ENCODE results near the gene EMC10. TPM values are rescaled to one million over a fixed set of nuclear protein-coding genes. Genes with fewer than 3 reads are reported as not detected.
A peak's percentile ranks its signal among the peaks of the same experiment; 100 is the strongest.

The EMC10 gene
- 100 to 1,000 TPM; 139 to 250 (median 214) TPM for total RNA-seq

- H3K36me3 ChIP-seq, result peaks cover 27 to 33% of the 10 kb centered on the region in 2 donors
- peak in 1 of 6 experiments; percentile 42 for TF ChIP-seq CTCF (IDR thresholded peaks at IDR 0.05)
- peak; percentile 49 to 82 for TF ChIP-seq POLR2A (IDR thresholded peaks at IDR 0.05)
- DNase-seq, result peak; percentile 92 to 94
- peaks cover 10 to 17% of the 10 kb centered on the region in 2 donors for H3K4me1 ChIP-seq
- H3K27me3 ChIP-seq, result no peaks in the 10 kb centered on the region
- H3K9me3 ChIP-seq, result no peaks in the 10 kb centered on the region
- peak within 1 kb of the TSS; percentile 60 to 92 (median 81) for H3K4me3 ChIP-seq (replicated peaks in 1 of 3)
- H3K27ac ChIP-seq, result peak within 1 kb of the TSS; percentile 11 to 75 (median 44)
- intact Hi-C loops (cut with DNase I), result loop anchor here (5.0 kb wide), 1 partner anchor 36 kb away; the partner anchor contains the start of genes ASPDH and JOSD2
- 0 to 5% methylated on average over 24 to 35 of the region's 58 CpGs for WGBS, 2 donors
Measured at GRCh38 chr19:50476224-50476906, at the start of gene EMC10, which contains the start of gene GARIN5A. Gene EMC10, plus strand, starts transcription at chr19:50476507. Its CDS starts 38 bp downstream, at chr19:50476545. Gene GARIN5A, minus strand, starts transcription at chr19:50476848. Its CDS starts 460 bp downstream, at chr19:50476388.

- Histone ChIP-seq H3K9me3 (no peaks in the 10 kb centered on the region), H3K36me3 (no peaks in the 10 kb centered on the region), H3K27ac (peak overlapping the region in 1 of 3 donors; percentile 50), H3K4me1 (peaks cover 12 to 18% of the 10 kb centered on the region in 2 donors), H3K27me3 (no peaks in the 10 kb centered on the region), H3K4me3 (replicated peaks in 1 of 3) (peak overlapping the region in 1 of 3 donors; percentile 4)
- DNase-seq, result no peak
- intact Hi-C loops (cut with DNase I), result no loop called here
- TF ChIP-seq CTCF (IDR thresholded peaks at IDR 0.05), result no peak
- no peak for TF ChIP-seq POLR2A (IDR thresholded peaks at IDR 0.05)
- 84 to 85% methylated on average over 25 to 26 of the region's 26 CpGs for WGBS, 2 donors
Measured at GRCh38 chr19:50427318-50427925, 48.9 kb upstream of the EMC10 start.

- intact Hi-C loops (cut with DNase I), result no loop called here
- no peaks in the 10 kb centered on the region for H3K27me3 ChIP-seq
- 17 to 30% methylated on average over 13 to 14 of the region's 38 CpGs for WGBS, 2 donors
- H3K4me3 ChIP-seq (replicated peaks in 1 of 3), result peak overlapping the region in 1 of 3 donors; percentile 4
- no peak for TF ChIP-seq CTCF (IDR thresholded peaks at IDR 0.05)
- TF ChIP-seq POLR2A (IDR thresholded peaks at IDR 0.05), result peak in 1 of 2 donors; percentile 52
- H3K27ac ChIP-seq, result peak overlapping the region in 2 of 3 donors; percentile 17 to 50
- H3K9me3 ChIP-seq, result no peaks in the 10 kb centered on the region
- DNase-seq, result peak; percentile 92 to 95
- no peaks in the 10 kb centered on the region for H3K36me3 ChIP-seq
- H3K4me1 ChIP-seq, result peaks cover 14 to 22% of the 10 kb centered on the region in 2 donors
Measured at GRCh38 chr19:50427997-50428425, 48.3 kb upstream of the EMC10 start.

GRCh38 chr19:50428772-50429463, 47.4 kb upstream of the EMC10 start:
- no peak for TF ChIP-seq CTCF (IDR thresholded peaks at IDR 0.05)
- TF ChIP-seq POLR2A (IDR thresholded peaks at IDR 0.05), result no peak
- intact Hi-C loops (cut with DNase I), result no loop called here
- Histone ChIP-seq H3K27ac (no peak overlapping the region), H3K4me3 (replicated peaks in 1 of 3) (no peak overlapping the region), H3K4me1 (peaks cover 14 to 22% of the 10 kb centered on the region in 2 donors), H3K27me3 (no peaks in the 10 kb centered on the region), H3K36me3 (no peaks in the 10 kb centered on the region), H3K9me3 (no peaks in the 10 kb centered on the region)
- 83 to 87% methylated on average over 7 of the region's 7 CpGs for WGBS, 2 donors
- DNase-seq, result no peak

All from thyroid gland (tissue), 4 donors.